Activated naive CD4-positive, alpha-beta T cell treated with anti-CD3 and anti-CD28 coated beads for 36 hours (primary cell): Measurements from ENCODE around the gene C2CD5. TPM values are rescaled to one million over a fixed set of nuclear protein-coding genes. Genes with fewer than 3 reads are reported as not detected.

Source experiments
- CTCF ChIA-PET: fragments of 350-600 bp; sonication (Branson Sonifier 250); formaldehyde crosslinking; loops from one replicate; lab custom pipeline; 2021; ENCODE audit warnings: antibody characterized with exemption; lab: Charles Lee
- DNase-seq: peaks from one replicate; pipeline ENCODE4 v3.0.0-alpha.2; 2020
- H3K27ac Mint-ChIP-seq: one replicate; pipeline ENCODE4 v1.8.0; 2021; ENCODE audit warnings: mild to moderate bottlenecking, mixed read lengths
- H3K27me3 Mint-ChIP-seq: one replicate; pipeline ENCODE4 v1.8.0; 2021; ENCODE audit warnings: low read depth, mixed read lengths
- H3K36me3 Mint-ChIP-seq: one replicate; pipeline ENCODE4 v1.8.0; 2021; ENCODE audit warnings: low read depth, mixed read lengths
- H3K4me1 Mint-ChIP-seq: one replicate; pipeline ENCODE4 v1.8.0; 2021; ENCODE audit warnings: low read depth, mixed read lengths
- H3K4me3 Mint-ChIP-seq: one replicate; pipeline ENCODE4 v1.8.0; 2021; ENCODE audit warnings: mild to moderate bottlenecking, moderate library complexity, mixed read lengths
- H3K9me3 Mint-ChIP-seq: one replicate; pipeline ENCODE4 v1.8.0; 2021; ENCODE audit warnings: mixed read lengths
- intact Hi-C: fragments of 100-400 bp; cut with micrococcal nuclease; formaldehyde crosslinking; loops from one replicate; pipeline ENCODE4 v1.15.1; 2023
- total RNA-seq, 2 experiments: library from RNA; stranded (reverse); gene quantifications; one replicate each; pipeline ENCODE4 v1.2.3, GENCODE V29; 2021

Gene C2CD5
- total RNA-seq, 2 experiments from 2014 or later = 34.5 to 39.9 TPM

DNA sequence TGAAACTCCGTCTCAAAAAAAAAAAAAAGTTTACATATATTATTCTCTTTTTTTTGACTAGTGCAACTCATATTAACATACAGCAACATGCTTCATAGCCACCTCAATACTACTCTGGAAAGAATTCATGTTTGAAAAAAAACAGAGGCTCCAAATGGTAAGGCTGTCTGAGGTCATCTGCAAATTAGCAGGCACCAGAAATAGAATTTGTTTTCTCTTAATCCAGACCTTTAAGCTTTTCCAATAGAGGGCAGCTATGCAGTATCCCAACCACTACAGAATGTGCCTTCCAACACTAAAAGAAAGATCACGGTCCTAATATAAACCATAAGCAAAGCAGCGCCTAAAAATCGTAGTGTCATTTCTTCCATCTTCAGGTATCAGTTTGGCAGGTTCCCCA is 12.0 kb downstream of the C2CD5 start:
- no peak for DNase-seq
- intact Hi-C loops = no loop called here
- no peaks in the 10 kb centered on the region for H3K9me3 Mint-ChIP-seq
- H3K4me1 Mint-ChIP-seq = peaks cover 21% of the 10 kb centered on the region
- no peak overlapping the region for H3K27ac Mint-ChIP-seq
- no peaks in the 10 kb centered on the region for H3K27me3 Mint-ChIP-seq
- peaks cover 32% of the 10 kb centered on the region for H3K36me3 Mint-ChIP-seq
- CTCF ChIA-PET = interaction anchor here (0.6 to 5.7 kb wide), 2 partner anchors 139 to 1734 kb away, joined by 3 to 29 read pairs; no protein-coding TSS in a partner anchor
- no peak overlapping the region for H3K4me3 Mint-ChIP-seq

DNA sequence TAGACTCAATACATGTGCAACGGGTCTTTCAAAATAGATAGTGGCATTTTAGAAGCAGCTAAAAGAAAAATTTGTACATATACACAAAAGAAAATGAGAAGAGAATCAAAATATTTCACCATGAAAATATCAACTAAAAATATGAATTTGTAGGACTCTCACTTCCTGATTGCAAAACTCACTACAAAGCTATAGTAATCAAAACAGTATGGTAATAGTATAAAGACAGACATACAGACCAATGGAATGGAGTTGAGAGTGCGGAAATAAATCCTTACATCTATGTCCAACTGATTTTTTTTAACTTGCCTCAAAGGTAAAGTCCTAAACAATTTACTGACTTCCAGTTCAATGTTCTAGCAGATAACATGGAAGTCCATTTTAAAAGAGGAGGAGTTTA is 13.1 kb downstream of the C2CD5 start:
- Mint-ChIP-seq H3K36me3 (peaks cover 29% of the 10 kb centered on the region), H3K9me3 (no peaks in the 10 kb centered on the region), H3K4me3 (no peak overlapping the region), H3K4me1 (peaks cover 13% of the 10 kb centered on the region), H3K27me3 (no peaks in the 10 kb centered on the region), H3K27ac (no peak overlapping the region)
- DNase-seq = no peak
- CTCF ChIA-PET = interaction anchor here (0.7 to 5.7 kb wide), 3 partner anchors 33 to 140 kb away, joined by 3 to 29 read pairs (median 10); no protein-coding TSS in a partner anchor
- intact Hi-C loops = no loop called here

DNA sequence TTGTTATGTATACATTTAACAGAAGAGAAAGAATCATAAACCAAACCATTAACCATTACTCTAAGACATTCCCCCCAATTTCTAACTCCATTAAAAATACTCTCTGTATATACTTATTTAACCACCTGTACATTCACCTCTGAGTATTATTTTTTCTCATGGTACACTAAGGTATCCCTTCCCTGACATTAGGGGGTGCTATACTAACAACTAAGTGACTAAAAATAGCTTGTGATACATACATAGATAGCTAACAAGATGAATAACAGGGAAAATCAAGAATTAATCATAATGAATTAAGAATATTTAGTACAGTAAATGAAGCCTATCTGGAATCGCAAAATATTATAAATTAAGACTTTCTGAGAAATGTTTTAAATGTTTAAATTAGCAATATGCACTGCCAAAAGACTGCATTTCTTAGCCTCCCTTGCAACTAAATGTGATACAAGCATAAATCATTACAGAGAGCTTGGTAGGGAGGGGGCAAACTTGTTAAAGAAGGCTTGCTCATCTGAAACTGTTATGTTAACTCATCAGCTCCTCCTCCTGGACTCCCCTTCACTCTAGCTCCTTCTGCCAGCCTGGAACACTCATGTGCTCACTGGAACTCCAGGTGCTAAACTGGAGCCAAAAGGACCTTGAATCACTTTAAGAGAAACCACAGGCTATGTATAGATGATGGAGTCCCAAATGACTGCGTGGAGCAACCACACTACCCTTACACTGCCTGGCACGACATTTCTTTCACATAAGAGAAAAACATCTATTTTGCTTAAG is 14.9 kb downstream of the C2CD5 start:
- DNase-seq = no peak
- Mint-ChIP-seq H3K4me3 (no peak overlapping the region), H3K27me3 (no peaks in the 10 kb centered on the region), H3K4me1 (peaks cover 5% of the 10 kb centered on the region), H3K27ac (no peak overlapping the region), H3K9me3 (no peaks in the 10 kb centered on the region), H3K36me3 (peaks cover 26% of the 10 kb centered on the region)
- CTCF ChIA-PET = interaction anchor here (0.6 to 5.7 kb wide), 17 partner anchors 9 to 151 kb away, joined by 3 to 29 read pairs (median 4); partner anchors contain the start of genes C2CD5 and ETNK1
- intact Hi-C loops = loop anchor here (1.0 to 2.0 kb wide), 3 partner anchors 15 to 141 kb away; partner anchors contain the start of gene C2CD5

DNA sequence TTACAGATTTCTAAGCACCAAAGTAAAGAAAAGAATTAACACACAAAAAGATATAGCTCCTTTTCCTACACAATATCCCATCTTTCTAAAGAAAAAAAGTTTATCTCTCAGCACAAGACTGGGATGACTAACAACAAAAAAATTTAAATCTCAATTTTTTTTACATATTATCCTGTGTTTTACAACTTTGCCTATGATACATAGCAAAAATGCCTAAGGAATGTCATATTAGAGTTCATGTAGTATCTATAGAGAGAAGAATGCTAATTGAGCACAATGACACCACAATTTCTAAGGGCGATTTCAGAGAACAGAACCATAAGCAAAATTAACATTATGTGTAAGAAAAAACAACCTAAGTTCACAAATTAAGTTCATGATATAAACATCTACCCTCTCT is 16.3 kb downstream of the C2CD5 start:
- no peak for DNase-seq

DNA sequence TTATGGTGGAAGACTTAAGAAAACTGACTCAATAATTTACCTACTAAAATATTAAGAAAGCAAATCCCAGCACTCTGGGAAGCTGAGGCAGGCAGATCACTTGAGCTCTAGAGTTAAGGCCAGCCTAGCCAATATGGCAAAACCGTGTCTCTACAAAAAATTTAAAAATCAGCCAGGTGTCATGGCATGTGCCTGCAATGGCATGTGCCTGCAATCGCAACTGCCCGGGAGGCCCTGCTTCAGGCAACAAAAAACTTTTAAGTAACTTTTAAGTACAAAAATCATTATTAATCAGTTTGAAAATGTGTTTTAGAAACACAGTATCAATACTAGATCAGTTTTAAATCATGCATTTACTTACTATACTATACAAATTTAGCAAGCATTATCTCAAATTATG is 17.5 kb downstream of the C2CD5 start:
- intact Hi-C loops = no loop called here
- no peak overlapping the region for H3K4me3 Mint-ChIP-seq
- H3K27me3 Mint-ChIP-seq = no peaks in the 10 kb centered on the region
- H3K27ac Mint-ChIP-seq = no peak overlapping the region
- CTCF ChIA-PET = no interaction called here
- DNase-seq = no peak
- peaks cover 16% of the 10 kb centered on the region for H3K36me3 Mint-ChIP-seq
- H3K9me3 Mint-ChIP-seq = no peaks in the 10 kb centered on the region
- H3K4me1 Mint-ChIP-seq = peaks cover 3% of the 10 kb centered on the region

More for the DNA sequence above, 16.3 kb downstream of the C2CD5 start:
- intact Hi-C loops = loop anchor here (2.0 kb wide), 1 partner anchor 17 kb away; the partner anchor contains the start of gene C2CD5
- CTCF ChIA-PET = interaction anchor here (0.6 to 5.7 kb wide), 4 partner anchors 26 to 675 kb away, joined by 4 to 29 read pairs (median 6); no protein-coding TSS in a partner anchor
- Mint-ChIP-seq H3K9me3 (no peaks in the 10 kb centered on the region), H3K27me3 (no peaks in the 10 kb centered on the region), H3K27ac (no peak overlapping the region), H3K4me1 (peaks cover 5% of the 10 kb centered on the region), H3K36me3 (peaks cover 24% of the 10 kb centered on the region), H3K4me3 (no peak overlapping the region)

DNA sequence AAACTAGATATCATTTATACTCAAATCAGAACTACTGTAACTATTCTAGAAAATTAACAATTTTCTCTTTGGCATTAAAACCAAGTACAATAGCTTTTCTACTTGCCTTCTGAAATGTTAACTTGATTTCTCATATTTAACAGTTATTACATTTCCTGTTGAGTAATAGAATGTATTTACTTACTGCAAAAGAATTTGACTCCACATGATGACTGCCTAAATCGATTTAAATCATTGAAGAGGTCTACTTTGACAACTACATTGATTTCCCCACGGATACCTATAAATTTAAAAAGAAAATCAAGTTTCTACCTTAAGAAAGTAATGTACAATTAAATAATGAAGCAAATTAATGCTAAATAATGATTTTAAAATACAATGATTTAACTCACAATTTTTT is 18.9 kb downstream of the C2CD5 start:
- intact Hi-C loops = no loop called here
- H3K9me3 Mint-ChIP-seq = no peaks in the 10 kb centered on the region
- no peak overlapping the region for H3K4me3 Mint-ChIP-seq
- DNase-seq = no peak
- peaks cover 7% of the 10 kb centered on the region for H3K36me3 Mint-ChIP-seq
- H3K27ac Mint-ChIP-seq = no peak overlapping the region
- H3K4me1 Mint-ChIP-seq = peaks cover 3% of the 10 kb centered on the region
- CTCF ChIA-PET = interaction anchor here (1.1 to 1.3 kb wide), 2 partner anchors 67 to 146 kb away, joined by 3 read pairs; no protein-coding TSS in a partner anchor
- H3K27me3 Mint-ChIP-seq = no peaks in the 10 kb centered on the region

DNA sequence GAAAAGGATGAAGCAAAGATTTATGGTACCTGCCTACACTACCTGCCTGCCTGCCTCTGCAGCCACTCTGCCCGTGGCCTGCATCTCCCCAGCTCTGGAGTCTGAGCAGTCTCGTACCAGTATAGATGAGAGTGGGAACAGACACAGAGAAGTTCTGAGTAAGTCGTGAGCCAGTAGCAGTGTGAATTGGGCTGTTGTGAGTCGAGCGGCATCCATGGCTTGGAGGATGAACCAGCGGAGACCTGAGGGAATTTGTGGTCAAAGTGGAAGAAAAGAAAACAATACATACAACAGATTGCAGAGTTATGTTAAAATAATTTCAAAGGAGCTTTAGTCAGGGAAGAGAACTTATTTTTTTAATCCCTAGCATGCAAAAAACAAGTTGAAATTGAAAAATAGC is 25.3 kb downstream of the C2CD5 start:
- no peak for DNase-seq
- CTCF ChIA-PET = interaction anchor here (1.0 kb wide), 1 partner anchor 152 kb away, joined by 3 read pairs; no protein-coding TSS in a partner anchor
- Mint-ChIP-seq H3K27me3 (no peaks in the 10 kb centered on the region), H3K9me3 (no peaks in the 10 kb centered on the region), H3K27ac (no peak overlapping the region), H3K4me1 (no peaks in the 10 kb centered on the region), H3K36me3 (peaks cover 16% of the 10 kb centered on the region), H3K4me3 (no peak overlapping the region)
- intact Hi-C loops = no loop called here

DNA sequence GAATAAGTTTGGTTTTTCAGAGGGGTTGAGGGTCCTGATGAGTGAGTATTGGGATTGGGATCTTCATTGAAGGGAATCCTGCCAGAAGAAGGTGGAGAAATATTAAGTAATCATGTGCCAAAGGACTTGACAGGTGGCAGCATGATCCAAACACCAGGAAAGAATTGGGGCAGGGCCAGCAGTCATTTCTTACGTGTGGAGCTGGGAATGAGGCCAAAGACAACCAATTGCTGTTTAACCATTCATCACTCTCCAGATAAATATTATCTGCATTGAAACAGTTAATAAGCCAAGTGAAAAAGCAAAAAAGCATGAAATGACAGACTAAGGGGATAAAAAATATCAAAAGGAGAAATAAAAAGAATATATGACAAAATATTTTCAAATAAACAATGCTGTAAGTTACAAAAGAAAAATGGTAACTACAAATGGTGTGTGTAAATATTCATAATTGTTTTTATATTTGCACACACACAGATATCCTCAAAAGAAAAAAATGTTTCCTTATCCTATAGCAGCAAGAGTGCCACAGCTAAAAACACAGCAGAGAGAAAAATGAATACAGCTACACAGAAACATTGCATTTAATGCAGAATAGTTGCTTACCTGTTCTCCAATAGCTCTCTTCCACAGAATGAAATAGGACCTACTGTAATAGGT is 26.2 kb downstream of the C2CD5 start:
- no peaks in the 10 kb centered on the region for H3K9me3 Mint-ChIP-seq
- H3K4me3 Mint-ChIP-seq = no peak overlapping the region
- CTCF ChIA-PET = interaction anchor here (1.0 kb wide), 1 partner anchor 152 kb away, joined by 3 read pairs; no protein-coding TSS in a partner anchor
- no peaks in the 10 kb centered on the region for H3K4me1 Mint-ChIP-seq
- H3K27ac Mint-ChIP-seq = no peak overlapping the region
- peaks cover 17% of the 10 kb centered on the region for H3K36me3 Mint-ChIP-seq
- intact Hi-C loops = no loop called here
- DNase-seq = no peak
- no peaks in the 10 kb centered on the region for H3K27me3 Mint-ChIP-seq

DNA sequence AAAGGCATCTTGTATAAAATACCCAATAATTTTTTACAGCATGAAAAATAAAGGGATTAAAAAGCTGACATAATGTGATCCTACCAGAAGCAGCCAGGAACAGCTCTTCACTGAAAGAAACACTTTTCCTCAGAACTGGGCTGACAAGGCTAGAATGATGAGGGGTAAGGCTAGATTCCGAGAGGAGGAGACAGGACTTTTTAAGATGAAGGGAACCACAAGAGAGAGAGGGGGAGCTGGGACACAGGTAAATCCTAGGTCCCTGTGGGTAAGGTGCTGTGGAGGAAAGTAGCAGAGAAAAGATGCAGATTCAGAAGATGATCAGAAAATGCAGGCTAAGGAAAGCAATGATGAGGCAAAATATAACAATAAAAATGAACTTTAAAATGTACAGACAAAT is 29.5 kb downstream of the C2CD5 start:
- H3K9me3 Mint-ChIP-seq = no peaks in the 10 kb centered on the region
- intact Hi-C loops = no loop called here
- H3K36me3 Mint-ChIP-seq = peaks cover 16% of the 10 kb centered on the region

DNA sequence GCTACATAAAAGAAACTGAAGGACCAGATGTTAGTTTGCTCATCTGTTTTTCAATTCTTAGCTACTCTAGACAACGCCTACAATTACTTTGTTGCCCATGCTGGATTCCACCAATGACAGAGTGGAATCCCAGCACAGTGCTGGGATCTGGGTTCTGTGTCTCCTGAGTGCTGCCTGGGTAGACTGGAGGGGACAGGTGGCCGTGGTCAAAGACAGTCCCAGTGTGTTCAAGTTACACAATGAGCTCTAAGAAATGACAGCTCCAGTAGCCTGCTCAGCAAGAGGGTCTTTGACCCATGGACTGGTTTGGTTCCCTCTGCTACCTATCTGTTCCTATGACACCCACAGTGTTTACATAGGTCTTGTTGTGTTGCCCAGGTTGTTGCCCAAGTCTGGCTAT is 38.5 kb downstream of the C2CD5 start:
- Mint-ChIP-seq H3K36me3 (peaks cover 17% of the 10 kb centered on the region), H3K4me1 (no peaks in the 10 kb centered on the region), H3K27me3 (no peaks in the 10 kb centered on the region), H3K9me3 (no peaks in the 10 kb centered on the region), H3K27ac (no peak overlapping the region), H3K4me3 (no peak overlapping the region)
- CTCF ChIA-PET = no interaction called here
- no peak for DNase-seq
- intact Hi-C loops = no loop called here

More for the DNA sequence above, 29.5 kb downstream of the C2CD5 start:
- H3K4me1 Mint-ChIP-seq = no peaks in the 10 kb centered on the region
- no peaks in the 10 kb centered on the region for H3K27me3 Mint-ChIP-seq
- H3K4me3 Mint-ChIP-seq = no peak overlapping the region
- no peak overlapping the region for H3K27ac Mint-ChIP-seq
- DNase-seq = no peak
- CTCF ChIA-PET = interaction anchor here (0.7 kb wide), 1 partner anchor 395 kb away, joined by 3 read pairs; no protein-coding TSS in a partner anchor

DNA sequence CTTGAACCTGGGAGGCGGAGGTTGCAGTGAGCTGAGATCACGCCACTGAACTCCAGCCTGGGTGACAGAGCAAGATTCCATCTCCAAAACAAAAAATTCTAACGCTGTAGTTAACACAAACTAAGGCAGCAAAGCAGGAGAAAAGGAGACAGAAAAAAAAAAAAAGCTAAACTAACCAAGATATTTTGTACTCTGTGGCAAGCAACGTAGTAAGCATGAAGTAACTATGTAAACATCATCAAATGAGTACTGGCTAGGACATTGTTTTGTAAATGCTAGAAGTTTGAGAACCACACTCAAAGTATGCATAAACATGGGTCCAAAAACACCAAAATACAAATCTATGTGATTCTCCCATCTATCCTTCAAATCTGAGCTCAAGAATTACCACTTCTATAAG is 44.2 kb downstream of the C2CD5 start:
- Mint-ChIP-seq H3K36me3 (peaks cover 8% of the 10 kb centered on the region), H3K9me3 (no peaks in the 10 kb centered on the region), H3K27me3 (no peaks in the 10 kb centered on the region), H3K27ac (no peak overlapping the region), H3K4me3 (no peak overlapping the region), H3K4me1 (no peaks in the 10 kb centered on the region)
- intact Hi-C loops = no loop called here
- DNase-seq = no peak
- CTCF ChIA-PET = no interaction called here

DNA sequence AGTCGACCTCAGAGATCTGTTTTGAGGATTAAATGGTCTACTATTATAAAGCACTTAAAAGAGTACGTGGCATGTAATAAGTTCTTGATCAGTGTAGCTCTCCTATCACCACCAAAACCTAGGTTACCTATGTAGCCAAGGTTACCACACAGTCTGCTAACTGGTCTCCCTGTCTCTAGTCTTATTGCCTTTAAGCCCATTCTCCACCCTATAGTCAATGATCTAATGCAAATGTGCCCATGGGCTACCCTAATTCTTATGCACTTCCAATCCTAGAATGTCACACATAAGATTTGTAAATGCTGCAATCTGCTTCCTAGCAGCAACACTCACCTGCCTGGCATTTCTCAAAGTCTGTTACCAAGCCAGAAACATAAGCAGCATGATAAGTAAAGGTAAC is 44.9 kb downstream of the C2CD5 start:
- CTCF ChIA-PET = no interaction called here
- peaks cover 5% of the 10 kb centered on the region for H3K36me3 Mint-ChIP-seq

More for the DNA sequence above, 44.9 kb downstream of the C2CD5 start:
- Mint-ChIP-seq H3K27ac (no peak overlapping the region), H3K4me3 (no peak overlapping the region), H3K27me3 (no peaks in the 10 kb centered on the region), H3K9me3 (no peaks in the 10 kb centered on the region), H3K4me1 (no peaks in the 10 kb centered on the region)
- intact Hi-C loops = no loop called here
- DNase-seq = no peak
